ENCODE data around the gene STAG2.

The STAG2 gene

GRCh38 chrX:123976706-123977316 is 15.3 kb downstream of the STAG2 start:
- Histone ChIP-seq H3K9me2 (replicated peaks; ENCODE audit: low read depth, low read length) (no peaks in the 10 kb centered on the region), H3K4me1 (ENCODE audit: insufficient read depth, low read length, poor library complexity, severe bottlenecking) (no peaks in the 10 kb centered on the region), H3K9ac (ENCODE audit: low read depth, low read length, poor library complexity, severe bottlenecking) (no peak overlapping the region), H3K79me2 (ENCODE audit: insufficient read depth, low read length) (peaks cover 99% of the 10 kb centered on the region), H3K9me3 (ENCODE audit: insufficient read depth, low read depth, low read length) (no peaks in the 10 kb centered on the region), H3K36me3 (ENCODE audit: insufficient read depth, low read length) (no peaks in the 10 kb centered on the region), H2AFZ (ENCODE audit: low read length) (no peak overlapping the region), H3K4me3 (ENCODE audit: low read length, poor library complexity, severe bottlenecking) (no peak overlapping the region), H3K27me3 (ENCODE audit: insufficient read depth, low read length, poor library complexity, severe bottlenecking) (no peaks in the 10 kb centered on the region), H3K4me2 (ENCODE audit: low read depth, low read length, poor library complexity, severe bottlenecking) (no peak overlapping the region), H3F3A (ENCODE audit: low read depth) (no peaks in the 10 kb centered on the region), H4K20me1 (ENCODE audit: insufficient read depth, low read length, poor library complexity, severe bottlenecking) (peaks cover 72% of the 10 kb centered on the region)
- peak; percentile 29; the same call in 1 of the 2 replicates for TF ChIP-seq CTCF (conservative IDR thresholded peaks at IDR 0.05; ENCODE audit: low read length)
- TF ChIP-seq EZH2phosphoT487 (IDR thresholded peaks at IDR 0.05; ENCODE audit: borderline replicate concordance), result no peak

GRCh38 chrX:123983240-123983639 is 21.7 kb downstream of the STAG2 start:
- no peak for TF ChIP-seq EZH2phosphoT487 (IDR thresholded peaks at IDR 0.05; ENCODE audit: borderline replicate concordance)
- H2AFZ ChIP-seq (ENCODE audit: low read length), result no peak overlapping the region
- no peak overlapping the region for H3K4me3 ChIP-seq (ENCODE audit: low read length, poor library complexity, severe bottlenecking)
- peaks cover 99% of the 10 kb centered on the region for H3K79me2 ChIP-seq (ENCODE audit: insufficient read depth, low read length)
- no peaks in the 10 kb centered on the region for H3K9me2 ChIP-seq (replicated peaks; ENCODE audit: low read depth, low read length)
- H3K4me2 ChIP-seq (ENCODE audit: low read depth, low read length, poor library complexity, severe bottlenecking), result no peak overlapping the region
- peaks cover 83% of the 10 kb centered on the region for H4K20me1 ChIP-seq (ENCODE audit: insufficient read depth, low read length, poor library complexity, severe bottlenecking)
- no peaks in the 10 kb centered on the region for H3K9me3 ChIP-seq (ENCODE audit: insufficient read depth, low read depth, low read length)
- H3F3A ChIP-seq (ENCODE audit: low read depth), result no peaks in the 10 kb centered on the region
- no peaks in the 10 kb centered on the region for H3K27me3 ChIP-seq (ENCODE audit: insufficient read depth, low read length, poor library complexity, severe bottlenecking)
- H3K9ac ChIP-seq (ENCODE audit: low read depth, low read length, poor library complexity, severe bottlenecking), result no peak overlapping the region
- no peaks in the 10 kb centered on the region for H3K4me1 ChIP-seq (ENCODE audit: insufficient read depth, low read length, poor library complexity, severe bottlenecking)
- no peaks in the 10 kb centered on the region for H3K36me3 ChIP-seq (ENCODE audit: insufficient read depth, low read length)

- H3K9ac ChIP-seq (ENCODE audit: low read depth, low read length, poor library complexity, severe bottlenecking), result no peak overlapping the region
- peaks cover 79% of the 10 kb centered on the region for H4K20me1 ChIP-seq (ENCODE audit: insufficient read depth, low read length, poor library complexity, severe bottlenecking)
- no peaks in the 10 kb centered on the region for H3K27me3 ChIP-seq (ENCODE audit: insufficient read depth, low read length, poor library complexity, severe bottlenecking)
- no peak overlapping the region for H3K4me3 ChIP-seq (ENCODE audit: low read length, poor library complexity, severe bottlenecking)
- H3K9me3 ChIP-seq (ENCODE audit: insufficient read depth, low read depth, low read length), result no peaks in the 10 kb centered on the region
- H3K36me3 ChIP-seq (ENCODE audit: insufficient read depth, low read length), result no peaks in the 10 kb centered on the region
- H3F3A ChIP-seq (ENCODE audit: low read depth), result no peaks in the 10 kb centered on the region
- no peaks in the 10 kb centered on the region for H3K9me2 ChIP-seq (replicated peaks; ENCODE audit: low read depth, low read length)
- TF ChIP-seq EZH2phosphoT487 (IDR thresholded peaks at IDR 0.05; ENCODE audit: borderline replicate concordance), result no peak
- TF ChIP-seq CTCF (conservative IDR thresholded peaks at IDR 0.05; ENCODE audit: low read length), result no peak
- H2AFZ ChIP-seq (ENCODE audit: low read length), result no peak overlapping the region
- peaks cover 97% of the 10 kb centered on the region for H3K79me2 ChIP-seq (ENCODE audit: insufficient read depth, low read length)
- H3K4me2 ChIP-seq (ENCODE audit: low read depth, low read length, poor library complexity, severe bottlenecking), result no peak overlapping the region
- no peaks in the 10 kb centered on the region for H3K4me1 ChIP-seq (ENCODE audit: insufficient read depth, low read length, poor library complexity, severe bottlenecking)
Observed at GRCh38 chrX:123986377-123986776, 24.9 kb downstream of the STAG2 start.
